H9 (cell line): ENCODE data around the gene SLC13A5. TPM values are rescaled to one million over a fixed set of nuclear protein-coding genes. Genes with fewer than 3 reads are reported as not detected.

Experiments used
- DNase-seq: peaks from one replicate; pipeline ENCODE4 v3.0.0-alpha.2; 2017
- H2AFZ ChIP-seq: one replicate; pipeline ENCODE4 v1.6.1; 2013; ENCODE audit warnings: mild to moderate bottlenecking, low read length, control low read depth, moderate library complexity
- H2AK5ac ChIP-seq: 2 replicates; pipeline ENCODE4 v1.6.1; 2013; ENCODE audit warnings: low read length, control low read depth, mixed read lengths; ENCODE audit not compliant: insufficient read length
- H2BK120ac ChIP-seq: one replicate; pipeline ENCODE4 v1.6.1; 2013; ENCODE audit warnings: low read depth, mild to moderate bottlenecking, low read length, control low read depth, inconsistent platforms; ENCODE audit not compliant: poor library complexity, severe bottlenecking
- H2BK12ac ChIP-seq: 2 replicates; pipeline ENCODE4 v1.6.1; 2013; ENCODE audit warnings: low read length, control low read depth, mixed read lengths, low read depth; ENCODE audit not compliant: insufficient read length
- H2BK15ac ChIP-seq: 2 replicates; pipeline ENCODE4 v1.6.1; 2013; ENCODE audit warnings: low read depth, low read length, control low read depth
- H2BK20ac ChIP-seq: one replicate; pipeline ENCODE4 v1.6.1; 2013; ENCODE audit warnings: low read depth, mild to moderate bottlenecking, low read length, control low read depth, inconsistent platforms; ENCODE audit not compliant: poor library complexity, severe bottlenecking
- H2BK5ac ChIP-seq: 2 replicates; pipeline ENCODE4 v1.6.1; 2013; ENCODE audit warnings: low read length, control low read depth, mixed read lengths; ENCODE audit not compliant: insufficient read length
- H3K14ac ChIP-seq: 2 replicates; pipeline ENCODE4 v1.6.1; 2013; ENCODE audit warnings: low read length, control low read depth; ENCODE audit not compliant: insufficient read depth
- H3K18ac ChIP-seq: 2 replicates; pipeline ENCODE4 v1.6.1; 2013; ENCODE audit warnings: low read depth, mild to moderate bottlenecking, mixed read lengths, low read length, control low read depth; ENCODE audit not compliant: insufficient read length
- H3K23ac ChIP-seq: 2 replicates; pipeline ENCODE4 v1.6.1; 2013; ENCODE audit warnings: low read length, control low read depth, mixed read lengths, low read depth; ENCODE audit not compliant: insufficient read length
- H3K23me2 ChIP-seq: 2 replicates; pipeline ENCODE4 v1.6.1; 2013; ENCODE audit warnings: low read depth, mild to moderate bottlenecking, mixed read lengths, low read length, control low read depth; ENCODE audit not compliant: insufficient read length, poor library complexity, severe bottlenecking
- H3K27ac ChIP-seq: 2 replicates; pipeline ENCODE4 v1.5.1; 2013; ENCODE audit warnings: low read length, control low read depth, mixed read lengths, low read depth; ENCODE audit not compliant: insufficient read length
- H3K27me3 ChIP-seq: 2 replicates; pipeline ENCODE4 v1.6.1; 2013; ENCODE audit warnings: low read length, control low read depth, inconsistent platforms; ENCODE audit not compliant: insufficient read depth
- H3K4ac ChIP-seq: 2 replicates; pipeline ENCODE4 v1.6.1; 2013; ENCODE audit warnings: low read depth, mild to moderate bottlenecking, control low read depth, inconsistent platforms, low read length, moderate library complexity
- H3K4me1 ChIP-seq: 2 replicates; pipeline ENCODE4 v1.6.1; 2013; ENCODE audit warnings: low read length, control low read depth, inconsistent platforms; ENCODE audit not compliant: insufficient read depth
- H3K4me2 ChIP-seq: 2 replicates; pipeline ENCODE4 v1.6.1; 2013; ENCODE audit warnings: low read length, control low read depth, mixed read lengths; ENCODE audit not compliant: insufficient read length, insufficient read depth
- H3K56ac ChIP-seq: 2 replicates; pipeline ENCODE4 v1.6.1; 2013; ENCODE audit warnings: low read depth, mild to moderate bottlenecking, mixed read lengths, low read length, control low read depth; ENCODE audit not compliant: insufficient read length
- H3K79me1 ChIP-seq: 2 replicates; pipeline ENCODE4 v1.6.1; 2013; ENCODE audit warnings: low read depth, mild to moderate bottlenecking, moderate library complexity, low read length, control low read depth, inconsistent platforms; ENCODE audit not compliant: insufficient read depth, poor library complexity, severe bottlenecking
- H3K79me2 ChIP-seq: 2 replicates; pipeline ENCODE4 v1.6.1; 2013; ENCODE audit warnings: low read length, control low read depth, inconsistent platforms; ENCODE audit not compliant: insufficient read depth
- H3K9ac ChIP-seq: 2 replicates; pipeline ENCODE4 v1.6.1; 2013; ENCODE audit warnings: low read length, control low read depth, mixed read lengths; ENCODE audit not compliant: insufficient read length; ENCODE audit errors: extremely low read depth
- H3K9me3 ChIP-seq: one replicate; pipeline ENCODE4 v1.6.1; 2013; ENCODE audit warnings: low read depth, low read length, inconsistent platforms; ENCODE audit not compliant: control insufficient read depth
- H3T11ph ChIP-seq: one replicate; pipeline ENCODE4 v1.6.1; 2013; ENCODE audit warnings: mild to moderate bottlenecking, low read length, control low read depth, inconsistent platforms
- H4K20me1 ChIP-seq: one replicate; pipeline ENCODE4 v1.6.1; 2013; ENCODE audit not compliant: control insufficient read depth, insufficient read length, insufficient read depth
- H4K5ac ChIP-seq: 2 replicates; pipeline ENCODE4 v1.6.1; 2013; ENCODE audit warnings: low read depth, mild to moderate bottlenecking, mixed read lengths, low read length, control low read depth; ENCODE audit not compliant: insufficient read length
- H4K8ac ChIP-seq: replicated peaks from 2 replicates; pipeline ENCODE4 v1.6.1; 2013; ENCODE audit warnings: low read length, control low read depth, mixed read lengths, low read depth; ENCODE audit not compliant: insufficient read length
- H4K91ac ChIP-seq: 2 replicates; pipeline ENCODE4 v1.6.1; 2013; ENCODE audit warnings: low read depth, mild to moderate bottlenecking, moderate library complexity, mixed read lengths, low read length, control low read depth; ENCODE audit not compliant: insufficient read length
- H3K27ac Mint-ChIP-seq, 3 experiments: 2 replicates in 2 of 3; 3 replicates in 1 of 3; pipeline ENCODE4 v1.8.0; 2020 to 2021; ENCODE audit warnings: mixed read lengths in 3 of 3, mild to moderate bottlenecking in 1 of 3, moderate library complexity in 1 of 3
- H3K27me3 Mint-ChIP-seq: 2 replicates; pipeline ENCODE4 v1.8.0; 2021; ENCODE audit warnings: low read depth, mild to moderate bottlenecking, moderate library complexity, mixed read lengths
- H3K36me3 Mint-ChIP-seq, 3 experiments: 2 replicates in 2 of 3; 3 replicates in 1 of 3; pipeline ENCODE4 v1.8.0; 2020 to 2021; ENCODE audit warnings: low read depth in 3 of 3, mixed read lengths in 3 of 3; ENCODE audit not compliant: insufficient read depth in 1 of 3
- H3K4me1 Mint-ChIP-seq, 2 experiments: 2 replicates each; pipeline ENCODE4 v1.8.0; 2020; ENCODE audit warnings: mixed read lengths in 2 of 2
- H3K4me3 Mint-ChIP-seq, 2 experiments: 2 replicates in 1 of 2; 3 replicates in 1 of 2; pipeline ENCODE4 v1.8.0; 2020 to 2021; ENCODE audit warnings: mild to moderate bottlenecking in 2 of 2, mixed read lengths in 2 of 2, moderate library complexity in 1 of 2
- H3K9me3 Mint-ChIP-seq, 2 experiments: 2 replicates in 1 of 2; 3 replicates in 1 of 2; pipeline ENCODE4 v1.8.0; 2020; ENCODE audit warnings: mild to moderate bottlenecking in 2 of 2, mixed read lengths in 2 of 2, moderate library complexity in 1 of 2
- WGBS: extraction: QIAGEN DNeasy Blood & Tissue Kit; methylation state at CpG from one replicate; pipeline ENCODE4 v1.1.7; 2013; ENCODE audit warnings: missing lambda C conversion rate, low lambda C conversion rate, mixed read lengths; ENCODE audit not compliant: insufficient read length; ENCODE audit errors: extremely low coverage; 5-methylcytosine and 5-hydroxymethylcytosine counted together
- total RNA-seq: library from RNA; stranded (reverse); gene quantifications from 2 replicates; pipeline ENCODE4 v1.2.1, GENCODE V29; 2021
- TF ChIP-seq, protein P1 (sequence below): fragments of 200-600 bp; sonication (generic); conservative IDR thresholded peaks from 3 replicates; pipeline ENCODE4 v1.8.0; 2021; ENCODE audit warnings: antibody characterized with exemption, mild to moderate bottlenecking

Gene SLC13A5
- total RNA-seq, 1 experiment from 2014 or later: 1.6 TPM

DNA sequence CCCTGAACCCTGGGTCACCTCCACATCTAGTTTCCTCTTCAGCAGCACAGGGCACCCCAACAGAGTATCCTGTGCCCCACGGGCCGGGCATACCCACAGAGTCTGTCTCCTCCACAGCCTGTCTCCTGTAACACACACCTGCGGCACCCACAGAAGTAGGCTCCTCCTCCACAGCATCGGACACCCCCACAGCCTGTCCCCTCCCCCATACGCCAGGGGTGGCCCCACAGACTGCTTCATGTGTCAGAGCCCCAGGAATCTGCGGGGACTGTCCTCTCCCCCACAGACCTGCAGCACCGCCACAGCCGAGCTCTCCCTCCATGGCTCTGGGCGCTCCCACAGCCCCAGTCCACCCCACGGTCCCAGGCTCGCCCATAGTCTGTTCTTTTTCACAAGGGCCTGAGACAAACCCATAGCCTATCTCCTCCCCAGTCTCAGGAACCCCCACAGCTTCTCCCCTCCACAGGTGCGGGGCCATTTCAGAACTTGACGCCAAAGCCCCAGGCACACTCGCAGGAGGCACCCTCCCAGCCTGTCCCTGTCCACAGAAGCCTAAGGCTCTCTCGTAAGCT lies 74.1 kb downstream of the SLC13A5 start:
- H4K20me1 ChIP-seq: no peaks in the 10 kb centered on the region
- H2BK5ac ChIP-seq: no peak overlapping the region
- no peak overlapping the region for H3T11ph ChIP-seq
- no peak overlapping the region for H2BK12ac ChIP-seq
- no peak overlapping the region for H3K27ac ChIP-seq
- no peak overlapping the region for H4K91ac ChIP-seq
- H3K4me2 ChIP-seq: peak overlapping the region; percentile 99
- TF ChIP-seq, protein P1, sequence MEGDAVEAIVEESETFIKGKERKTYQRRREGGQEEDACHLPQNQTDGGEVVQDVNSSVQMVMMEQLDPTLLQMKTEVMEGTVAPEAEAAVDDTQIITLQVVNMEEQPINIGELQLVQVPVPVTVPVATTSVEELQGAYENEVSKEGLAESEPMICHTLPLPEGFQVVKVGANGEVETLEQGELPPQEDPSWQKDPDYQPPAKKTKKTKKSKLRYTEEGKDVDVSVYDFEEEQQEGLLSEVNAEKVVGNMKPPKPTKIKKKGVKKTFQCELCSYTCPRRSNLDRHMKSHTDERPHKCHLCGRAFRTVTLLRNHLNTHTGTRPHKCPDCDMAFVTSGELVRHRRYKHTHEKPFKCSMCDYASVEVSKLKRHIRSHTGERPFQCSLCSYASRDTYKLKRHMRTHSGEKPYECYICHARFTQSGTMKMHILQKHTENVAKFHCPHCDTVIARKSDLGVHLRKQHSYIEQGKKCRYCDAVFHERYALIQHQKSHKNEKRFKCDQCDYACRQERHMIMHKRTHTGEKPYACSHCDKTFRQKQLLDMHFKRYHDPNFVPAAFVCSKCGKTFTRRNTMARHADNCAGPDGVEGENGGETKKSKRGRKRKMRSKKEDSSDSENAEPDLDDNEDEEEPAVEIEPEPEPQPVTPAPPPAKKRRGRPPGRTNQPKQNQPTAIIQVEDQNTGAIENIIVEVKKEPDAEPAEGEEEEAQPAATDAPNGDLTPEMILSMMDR: no peak
- H3K56ac ChIP-seq: no peak overlapping the region
- Mint-ChIP-seq H3K9me3 (no peaks in the 10 kb centered on the region), H3K27me3 (no peaks in the 10 kb centered on the region; the same call in 1 of the 2 replicates), H3K4me1 (peaks cover 15 to 20% of the 10 kb centered on the region in 2 experiments), H3K36me3 (peaks cover 8 to 25% (median 25%) of the 10 kb centered on the region in 3 experiments; a peak in 6 of 7 replicates), H3K27ac (peak overlapping the region in 2 of 3 experiments; percentile 28 to 89; a peak in 2 of 7 replicates), H3K4me3 (peak overlapping the region; percentile 91 to 94)
- H4K8ac ChIP-seq: no peak overlapping the region
- no peaks in the 10 kb centered on the region for H3K9me3 ChIP-seq
- no peak overlapping the region for H2AK5ac ChIP-seq
- peaks cover 2% of the 10 kb centered on the region; the same call in 1 of the 2 replicates for H3K79me2 ChIP-seq
- no peaks in the 10 kb centered on the region for H3K79me1 ChIP-seq
- no peaks in the 10 kb centered on the region for H3K4me1 ChIP-seq
- no peaks in the 10 kb centered on the region for H3K27me3 ChIP-seq
- peaks cover 18% of the 10 kb centered on the region for H3K23me2 ChIP-seq
- no peak overlapping the region for H2BK20ac ChIP-seq
- no peak overlapping the region; the same call in 1 of the 2 replicates for H3K14ac ChIP-seq
- H3K4ac ChIP-seq: no peak overlapping the region
- no CpG with 5 or more reads among the region's 15 CpGs for WGBS
- peak overlapping the region; percentile 4 for H3K9ac ChIP-seq
- H2BK15ac ChIP-seq: no peak overlapping the region
- H3K23ac ChIP-seq: no peak overlapping the region
- H3K18ac ChIP-seq: no peak overlapping the region
- H2BK120ac ChIP-seq: no peak overlapping the region
- H4K5ac ChIP-seq: no peak overlapping the region
- DNase-seq: no peak
- no peak overlapping the region for H2AFZ ChIP-seq
